ENCODE results near the gene DDN.

DDN gene

GRCh38 chr12:48999371-49000131, at the start of gene DDN:
Gene DDN, minus strand, starts transcription at chr12:48999375. Its CDS starts 88 bp downstream, at chr12:48999287.
- peak; percentile 94 for DNase-seq (ENCODE audit: low read depth)
- peak within 1 kb of the TSS; percentile 78 for H3K4me3 ChIP-seq (ENCODE audit: low read depth, low read length)
- peak; percentile 46 for TF ChIP-seq POLR2A (IDR thresholded peaks at IDR 0.05; ENCODE audit: extremely low read depth, insufficient read length)
- TF ChIP-seq CTCF (IDR thresholded peaks at IDR 0.05; ENCODE audit: low read depth, low read length): no peak
- peak; percentile 93 for TF ChIP-seq MYC (IDR thresholded peaks at IDR 0.05; ENCODE audit: low read depth, low read length)
- TF ChIP-seq, protein P1, sequence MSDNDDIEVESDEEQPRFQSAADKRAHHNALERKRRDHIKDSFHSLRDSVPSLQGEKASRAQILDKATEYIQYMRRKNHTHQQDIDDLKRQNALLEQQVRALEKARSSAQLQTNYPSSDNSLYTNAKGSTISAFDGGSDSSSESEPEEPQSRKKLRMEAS (IDR thresholded peaks at IDR 0.05; ENCODE audit: low read depth, low read length): peak; percentile 97

DNA sequence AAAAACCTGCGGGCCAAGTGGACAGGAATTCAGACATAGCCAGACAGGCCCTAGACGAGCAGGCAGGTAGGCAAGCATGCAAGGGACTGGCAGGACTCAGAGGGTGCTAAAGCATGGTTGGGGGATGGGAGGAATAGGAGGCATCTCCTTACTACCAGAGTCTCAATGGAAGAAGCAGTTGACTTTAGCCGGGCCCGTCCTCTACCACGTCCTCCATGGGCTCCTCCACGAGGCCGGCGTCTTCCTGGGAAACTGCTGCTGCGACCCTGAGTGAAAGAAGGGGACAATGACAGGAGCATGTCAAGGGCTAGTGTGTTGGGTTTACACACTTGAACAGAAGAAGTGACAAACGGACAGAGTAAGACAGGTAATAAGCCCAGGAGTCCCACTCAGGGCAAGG, 49.8 kb upstream of the DDN start:
- no peak for TF ChIP-seq POLR2A (IDR thresholded peaks at IDR 0.05; ENCODE audit: extremely low read depth, insufficient read length)
- no peak for TF ChIP-seq CTCF (IDR thresholded peaks at IDR 0.05; ENCODE audit: low read depth, low read length)
- TF ChIP-seq MYC (IDR thresholded peaks at IDR 0.05; ENCODE audit: low read depth, low read length): no peak
- TF ChIP-seq, protein P1 (IDR thresholded peaks at IDR 0.05; ENCODE audit: low read depth, low read length): no peak

GRCh38 chr12:49046129-49046895, 47.1 kb upstream of the DDN start:
- H3K4me3 ChIP-seq (ENCODE audit: low read depth, low read length): no peak overlapping the region
- TF ChIP-seq MYC (IDR thresholded peaks at IDR 0.05; ENCODE audit: low read depth, low read length): no peak
- TF ChIP-seq, protein P1 (IDR thresholded peaks at IDR 0.05; ENCODE audit: low read depth, low read length): no peak
- TF ChIP-seq CTCF (IDR thresholded peaks at IDR 0.05; ENCODE audit: low read depth, low read length): no peak
- no peak for TF ChIP-seq POLR2A (IDR thresholded peaks at IDR 0.05; ENCODE audit: extremely low read depth, insufficient read length)
- no peak for DNase-seq (ENCODE audit: low read depth)

More for the DNA sequence above, 49.8 kb upstream of the DDN start:
- no peak for DNase-seq (ENCODE audit: low read depth)
- H3K4me3 ChIP-seq (ENCODE audit: low read depth, low read length): no peak overlapping the region

GRCh38 chr12:49044660-49045059, 45.5 kb upstream of the DDN start:
- no peak for DNase-seq (ENCODE audit: low read depth)
- no peak for TF ChIP-seq MYC (IDR thresholded peaks at IDR 0.05; ENCODE audit: low read depth, low read length)
- TF ChIP-seq POLR2A (IDR thresholded peaks at IDR 0.05; ENCODE audit: extremely low read depth, insufficient read length): no peak
- TF ChIP-seq, protein P1 (IDR thresholded peaks at IDR 0.05; ENCODE audit: low read depth, low read length): no peak
- TF ChIP-seq CTCF (IDR thresholded peaks at IDR 0.05; ENCODE audit: low read depth, low read length): no peak
- H3K4me3 ChIP-seq (ENCODE audit: low read depth, low read length): no peak overlapping the region

DNA sequence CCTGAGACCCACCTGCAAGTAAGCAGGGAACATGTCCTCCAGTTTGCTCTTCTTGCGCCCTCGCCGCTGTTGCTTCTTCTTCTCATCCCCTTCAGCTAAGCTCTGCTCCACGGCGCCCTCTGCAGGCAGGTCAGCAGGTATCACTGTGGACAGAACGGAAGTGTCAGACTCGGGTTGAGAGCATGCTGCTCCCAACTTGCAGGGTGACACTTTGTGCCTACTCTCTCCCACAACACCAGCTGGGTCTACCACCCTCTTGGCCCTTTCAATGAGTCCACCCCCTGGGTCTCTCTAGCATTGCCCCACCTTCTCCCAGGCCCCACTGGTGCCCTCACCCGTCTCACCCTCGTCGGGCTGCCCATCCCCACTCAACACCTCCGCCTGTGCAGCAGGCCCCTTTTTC, 44.7 kb upstream of the DDN start:
- H3K4me3 ChIP-seq (ENCODE audit: low read depth, low read length): no peak overlapping the region
- TF ChIP-seq MYC (IDR thresholded peaks at IDR 0.05; ENCODE audit: low read depth, low read length) (peak; percentile 68), POLR2A (IDR thresholded peaks at IDR 0.05; ENCODE audit: extremely low read depth, insufficient read length) (no peak), CTCF (IDR thresholded peaks at IDR 0.05; ENCODE audit: low read depth, low read length) (peak; percentile 95)
- TF ChIP-seq, protein P1 (IDR thresholded peaks at IDR 0.05; ENCODE audit: low read depth, low read length): peak; percentile 76
- DNase-seq (ENCODE audit: low read depth): peak; percentile 85

All from NB4 (cell line).